HG03558 (cell line): ENCODE results near the gene RIMS4.

Source experiments
- ATAC-seq: cut with Tn5 transposase; IDR thresholded peaks from one replicate; pipeline ENCODE4 v1.9.1; 2021; ENCODE audit warnings: moderate number of reproducible peaks; ENCODE audit not compliant: unreplicated experiment; ENCODE audit errors: extremely low read depth

The RIMS4 gene

GRCh38 chr20:44745122-44745597 lies 65.2 kb downstream of the RIMS4 start:
- ATAC-seq: no peak

- no peak for ATAC-seq
Observed at GRCh38 chr20:44743916-44744655, 66.3 kb downstream of the RIMS4 start.

GRCh38 chr20:44743080-44743701 lies 67.2 kb downstream of the RIMS4 start:
- no peak for ATAC-seq

GRCh38 chr20:44742304-44743079 lies 67.9 kb downstream of the RIMS4 start:
- ATAC-seq: no peak

GRCh38 chr20:44739942-44740341 lies 70.4 kb downstream of the RIMS4 start:
- no peak for ATAC-seq

- ATAC-seq: no peak
Observed at GRCh38 chr20:44738813-44739477, 71.4 kb downstream of the RIMS4 start.

GRCh38 chr20:44737116-44737515 lies 73.2 kb downstream of the RIMS4 start:
- no peak for ATAC-seq

- no peak for ATAC-seq
Observed at GRCh38 chr20:44736170-44737021, 74.0 kb downstream of the RIMS4 start.

- no peak for ATAC-seq
Observed at GRCh38 chr20:44735816-44736169, 74.6 kb downstream of the RIMS4 start.

GRCh38 chr20:44734938-44735337 lies 75.4 kb downstream of the RIMS4 start:
- ATAC-seq: no peak

GRCh38 chr20:44733341-44734069 lies 76.8 kb downstream of the RIMS4 start:
- no peak for ATAC-seq

- ATAC-seq: no peak
Observed at GRCh38 chr20:44732327-44732726, 78.0 kb downstream of the RIMS4 start.

- no peak for ATAC-seq
Observed at GRCh38 chr20:44731657-44732056, 78.7 kb downstream of the RIMS4 start.

- ATAC-seq: no peak
Observed at GRCh38 chr20:44730441-44730840, 79.9 kb downstream of the RIMS4 start.

GRCh38 chr20:44728801-44729443 lies 81.4 kb downstream of the RIMS4 start:
- ATAC-seq: no peak

GRCh38 chr20:44727651-44728050 lies 82.7 kb downstream of the RIMS4 start:
- ATAC-seq: no peak

- ATAC-seq: no peak
Observed at GRCh38 chr20:44727039-44727438, 83.3 kb downstream of the RIMS4 start.

- ATAC-seq: no peak
Observed at GRCh38 chr20:44725837-44726236, 84.5 kb downstream of the RIMS4 start.
